MM.1S (cell line): Measurements from ENCODE around the gene PDCD10.

Experiments
- DNase-seq: peaks from one replicate; pipeline ENCODE4 v3.0.0-alpha.2; 2015
- H2AFZ ChIP-seq: fragments of 300-600 bp; sonication (generic); 2 replicates; pipeline ENCODE4 v1.6.0; 2016; ENCODE audit warnings: antibody characterized with exemption, low read length
- H3F3A ChIP-seq: fragments of 300-600 bp; sonication (generic); 2 replicates; pipeline ENCODE4 v1.6.1; 2016; ENCODE audit warnings: mild to moderate bottlenecking, antibody characterized with exemption, low read length, moderate library complexity, mixed read lengths; ENCODE audit not compliant: insufficient read depth
- H3K27ac ChIP-seq: fragments of 300-600 bp; sonication (generic); 2 replicates; pipeline ENCODE4 v1.5.1; 2016; ENCODE audit warnings: mild to moderate bottlenecking, low read length
- H3K27me3 ChIP-seq: fragments of 300-600 bp; sonication (generic); replicated peaks from 2 replicates; pipeline ENCODE4 v1.6.0; 2016; ENCODE audit warnings: low read length; ENCODE audit not compliant: insufficient read depth
- H3K36me3 ChIP-seq: fragments of 300-600 bp; sonication (generic); replicated peaks from 2 replicates; pipeline ENCODE4 v1.6.1; 2016; ENCODE audit warnings: mild to moderate bottlenecking, low read length, mixed read lengths; ENCODE audit not compliant: insufficient read depth
- H3K4me1 ChIP-seq: fragments of 300-600 bp; sonication (generic); 2 replicates; pipeline ENCODE4 v1.6.1; 2016; ENCODE audit warnings: low read length, mixed read lengths
- H3K4me2 ChIP-seq: fragments of 300-600 bp; sonication (generic); 2 replicates; pipeline ENCODE4 v1.6.0; 2016; ENCODE audit warnings: low read depth, low read length
- H3K4me3 ChIP-seq: fragments of 300-600 bp; sonication (generic); 2 replicates; pipeline ENCODE4 v1.5.1; 2016; ENCODE audit warnings: low read length, mixed read lengths
- H3K79me2 ChIP-seq: fragments of 300-600 bp; sonication (generic); 2 replicates; pipeline ENCODE4 v1.6.1; 2016; ENCODE audit warnings: mixed run types, low read length, mixed read lengths
- H3K9ac ChIP-seq: fragments of 300-600 bp; sonication (generic); 2 replicates; pipeline ENCODE4 v1.6.1; 2016; ENCODE audit warnings: low read length, mixed read lengths
- H3K9me2 ChIP-seq: fragments of 300-600 bp; sonication (generic); replicated peaks from 2 replicates; pipeline ENCODE4 v1.6.1; 2016; ENCODE audit warnings: mild to moderate bottlenecking, low read length, mixed read lengths; ENCODE audit not compliant: insufficient read depth
- H3K9me3 ChIP-seq: fragments of 300-600 bp; sonication (generic); replicated peaks from 2 replicates; pipeline ENCODE4 v1.6.1; 2016; ENCODE audit warnings: mild to moderate bottlenecking, low read length, mixed read lengths; ENCODE audit not compliant: insufficient read depth
- H4K20me1 ChIP-seq: fragments of 300-600 bp; sonication (generic); 2 replicates; pipeline ENCODE4 v1.6.1; 2016; ENCODE audit warnings: mild to moderate bottlenecking, low read length, moderate library complexity, mixed read lengths; ENCODE audit not compliant: insufficient read depth
- CTCF ChIP-seq: fragments of 300-600 bp; sonication (generic); IDR thresholded peaks from 2 replicates; pipeline ENCODE4 v1.5.1; 2016; ENCODE audit warnings: antibody characterized with exemption, low read length, mixed read lengths
- EZH2 ChIP-seq: fragments of 300-600 bp; sonication (generic); optimal IDR thresholded peaks from 2 replicates; pipeline ENCODE3; 2017; ENCODE audit warnings: low read depth, mild to moderate bottlenecking, antibody characterized with exemption, low read length, mixed read lengths
- EZH2phosphoT487 ChIP-seq: fragments of 300-600 bp; sonication (generic); IDR thresholded peaks from 2 replicates; pipeline ENCODE4 v1.6.1; 2018; ENCODE audit warnings: antibody characterized with exemption, low read length

The PDCD10 gene

GRCh38 chr3:167749209-167749608 lies 14.5 kb upstream of the PDCD10 start:
- H3K4me2 ChIP-seq: 0 out of 2 replicates have a peak overlapping the region, but pooled peaks have one; percentile 52
- no peak for TF ChIP-seq EZH2phosphoT487
- TF ChIP-seq EZH2: no peak
- TF ChIP-seq CTCF: no peak

GRCh38 chr3:167743799-167744198 lies 9.1 kb upstream of the PDCD10 start:
- Histone ChIP-seq H3K9me2 (no peaks in the 10 kb centered on the region), H3K79me2 (peaks cover 16% of the 10 kb centered on the region), H3K4me3 (no peak overlapping the region), H3K4me2 (no peak overlapping the region), H3K9me3 (no peaks in the 10 kb centered on the region), H4K20me1 (no peaks in the 10 kb centered on the region), H3K27ac (no peak overlapping the region), H3K9ac (no peak overlapping the region), H3K4me1 (peaks cover 18% of the 10 kb centered on the region), H3F3A (no peaks in the 10 kb centered on the region), H3K36me3 (no peaks in the 10 kb centered on the region), H3K27me3 (no peaks in the 10 kb centered on the region), H2AFZ (no peak overlapping the region)
- DNase-seq: no peak
- TF ChIP-seq EZH2phosphoT487 (no peak), CTCF (no peak), EZH2 (no peak)

More at GRCh38 chr3:167749209-167749608, 14.5 kb upstream of the PDCD10 start:
- Histone ChIP-seq H3F3A (no peaks in the 10 kb centered on the region), H3K4me1 (peaks cover 35% of the 10 kb centered on the region), H3K27me3 (no peaks in the 10 kb centered on the region), H2AFZ (no peak overlapping the region), H4K20me1 (no peaks in the 10 kb centered on the region), H3K9me2 (no peaks in the 10 kb centered on the region), H3K9ac (no peak overlapping the region), H3K4me3 (no peak overlapping the region), H3K27ac (no peak overlapping the region), H3K36me3 (no peaks in the 10 kb centered on the region), H3K9me3 (no peaks in the 10 kb centered on the region), H3K79me2 (no peaks in the 10 kb centered on the region)
- DNase-seq: no peak

- no peaks in the 10 kb centered on the region for H3F3A ChIP-seq
- no peak overlapping the region for H3K9ac ChIP-seq
- H3K36me3 ChIP-seq: no peaks in the 10 kb centered on the region
- no peak overlapping the region for H3K4me3 ChIP-seq
- H3K27me3 ChIP-seq: no peaks in the 10 kb centered on the region
- no peak for DNase-seq
- no peak overlapping the region for H2AFZ ChIP-seq
- TF ChIP-seq EZH2 (no peak), CTCF (no peak), EZH2phosphoT487 (no peak)
- peaks cover 18% of the 10 kb centered on the region for H3K4me1 ChIP-seq
- H3K9me3 ChIP-seq: no peaks in the 10 kb centered on the region
- peaks cover 25% of the 10 kb centered on the region for H3K79me2 ChIP-seq
- no peaks in the 10 kb centered on the region for H4K20me1 ChIP-seq
- no peak overlapping the region for H3K4me2 ChIP-seq
- no peaks in the 10 kb centered on the region for H3K9me2 ChIP-seq
- H3K27ac ChIP-seq: no peak overlapping the region
Measured at GRCh38 chr3:167742338-167742737, 7.6 kb upstream of the PDCD10 start.
